IMR-90 (cell line): ENCODE measurements around the gene ACADM. TPM values are rescaled to one million over a fixed set of nuclear protein-coding genes. Genes with fewer than 3 reads are reported as not detected.
A peak's percentile ranks its signal among the peaks of the same experiment; 100 is the strongest.

Experiments
- ATAC-seq: fragments of 200-7000 bp; cut with Tn5 transposase; 2 replicates; pipeline ENCODE4 v1.9.1; 2020; ENCODE audit warnings: low read depth, mild to moderate bottlenecking, moderate library complexity
- BruUV-seq: library from RNA; stranded (reverse); fragments of 400-500 nt; replicated peaks from 2 replicates; lab custom pipeline; 2021; lab: Mats Ljungman, UMichigan
- CTCF ChIA-PET: fragments of 300-600 bp; formaldehyde crosslinking; extraction: SDS; loops from one replicate; lab custom pipeline; 2021; ENCODE audit warnings: antibody characterized with exemption; lab: Yijun Ruan, JAX
- POLR2A ChIA-PET: fragments of 300-600 bp; sonication (Branson Sonifier 250); formaldehyde crosslinking; loops from one replicate; lab custom pipeline; 2022; ENCODE audit warnings: antibody characterized with exemption; ENCODE audit not compliant: unreplicated experiment; lab: Charles Lee
- DNase-seq: peaks from one replicate; pipeline ENCODE4 v3.0.0; 2013
- H2AFZ ChIP-seq: replicated peaks from 2 replicates; pipeline ENCODE3; 2013; ENCODE audit warnings: low read length, mild to moderate bottlenecking; ENCODE audit not compliant: poor library complexity
- H2AK5ac ChIP-seq: 2 replicates; pipeline ENCODE4 v1.6.1; 2013; ENCODE audit warnings: low read depth, low read length, inconsistent platforms
- H2AK9ac ChIP-seq: replicated peaks from 2 replicates; pipeline ENCODE3; 2013; ENCODE audit warnings: mild to moderate bottlenecking, low read depth, low read length, moderate library complexity; ENCODE audit not compliant: poor library complexity
- H2BK120ac ChIP-seq: 2 replicates; pipeline ENCODE4 v1.6.1; 2013; ENCODE audit warnings: low read depth, low read length, inconsistent platforms
- H2BK15ac ChIP-seq: 3 replicates; pipeline ENCODE4 v1.6.1; 2013; ENCODE audit warnings: low read depth, low read length, inconsistent platforms
- H2BK20ac ChIP-seq: 2 replicates; pipeline ENCODE4 v1.6.1; 2013; ENCODE audit warnings: low read depth, mild to moderate bottlenecking, inconsistent platforms, low read length, moderate library complexity
- H2BK5ac ChIP-seq: 2 replicates; pipeline ENCODE4 v1.6.1; 2013; ENCODE audit warnings: mild to moderate bottlenecking, low read depth, low read length, inconsistent platforms; ENCODE audit not compliant: poor library complexity, severe bottlenecking
- H3K14ac ChIP-seq: replicated peaks from 2 replicates; pipeline ENCODE4 v1.6.1; 2013; ENCODE audit warnings: low read depth, low read length, inconsistent platforms
- H3K18ac ChIP-seq: 2 replicates; pipeline ENCODE4 v1.6.1; 2013; ENCODE audit warnings: low read depth, low read length, control low read depth
- H3K23ac ChIP-seq: 2 replicates; pipeline ENCODE4 v1.6.1; 2013; ENCODE audit warnings: low read depth, low read length, inconsistent platforms
- H3K27ac ChIP-seq: 2 replicates; pipeline ENCODE4 v1.5.1; 2013; ENCODE audit warnings: mild to moderate bottlenecking, control low read depth, low read length; ENCODE audit not compliant: insufficient read depth
- H3K27me3 ChIP-seq: 2 replicates; pipeline ENCODE4 v1.6.1; 2013; ENCODE audit warnings: low read length; ENCODE audit not compliant: control insufficient read depth, insufficient read depth
- H3K36me3 ChIP-seq: 2 replicates; pipeline ENCODE4 v1.6.1; 2013; ENCODE audit warnings: low read length, mixed read lengths; ENCODE audit not compliant: control insufficient read depth, insufficient read depth
- H3K4ac ChIP-seq: 2 replicates; pipeline ENCODE4 v1.6.1; 2013; ENCODE audit warnings: low read depth, low read length, inconsistent platforms
- H3K4me1 ChIP-seq: 2 replicates; pipeline ENCODE4 v1.6.1; 2013; ENCODE audit warnings: low read length, mixed read lengths; ENCODE audit not compliant: control insufficient read depth, insufficient read depth
- H3K4me2 ChIP-seq: 2 replicates; pipeline ENCODE4 v1.6.1; 2013; ENCODE audit warnings: low read depth, mild to moderate bottlenecking, control low read depth, low read length, moderate library complexity
- H3K4me3 ChIP-seq: 2 replicates; pipeline ENCODE4 v1.5.1; 2013; ENCODE audit warnings: low read depth, mild to moderate bottlenecking, control low read depth, low read length, moderate library complexity; ENCODE audit not compliant: insufficient read depth
- H3K56ac ChIP-seq: 2 replicates; pipeline ENCODE4 v1.6.1; 2013; ENCODE audit warnings: low read length, inconsistent platforms; ENCODE audit not compliant: insufficient read depth; ENCODE audit errors: extremely low read depth
- H3K79me1 ChIP-seq, 2 experiments: 2 replicates each; pipeline ENCODE4 v1.6.1; 2013; ENCODE audit warnings: low read length in 2 of 2, inconsistent platforms in 1 of 2, low read depth in 1 of 2
- H3K9ac ChIP-seq: 2 replicates; pipeline ENCODE4 v1.6.1; 2013; ENCODE audit warnings: low read depth, low read length, control low read depth
- H3K9me1 ChIP-seq: 2 replicates; pipeline ENCODE4 v1.6.1; 2013; ENCODE audit warnings: low read length, inconsistent platforms; ENCODE audit not compliant: insufficient read depth
- H3K9me3 ChIP-seq: 2 replicates; pipeline ENCODE4 v1.6.1; 2013; ENCODE audit warnings: low read length; ENCODE audit not compliant: control insufficient read depth, insufficient read depth
- H4K20me1 ChIP-seq: 2 replicates; pipeline ENCODE4 v1.6.1; 2013; ENCODE audit warnings: low read length, inconsistent platforms; ENCODE audit not compliant: insufficient read depth
- H4K5ac ChIP-seq: 2 replicates; pipeline ENCODE4 v1.6.1; 2013; ENCODE audit warnings: mild to moderate bottlenecking, low read depth, low read length, control low read depth
- H4K8ac ChIP-seq, 2 experiments: 2 replicates each; pipeline ENCODE4 v1.6.1; 2013; ENCODE audit warnings: low read depth in 2 of 2, low read length in 2 of 2, control low read depth in 1 of 2, inconsistent platforms in 1 of 2
- H4K91ac ChIP-seq: 2 replicates; pipeline ENCODE4 v1.6.1; 2013; ENCODE audit warnings: low read depth, low read length, inconsistent platforms; ENCODE audit not compliant: insufficient read depth
- MAFK ChIP-seq: IDR thresholded peaks from 2 replicates; pipeline ENCODE4 v1.6.1; 2012; ENCODE audit warnings: low read depth, low read length, improper control_type of control experiment
- MAZ ChIP-seq: IDR thresholded peaks from 2 replicates; pipeline ENCODE4 v1.6.1; 2012; ENCODE audit warnings: low read depth, mild to moderate bottlenecking, low read length, improper control_type of control experiment, moderate library complexity, borderline replicate concordance
- MXI1 ChIP-seq: IDR thresholded peaks from 2 replicates; pipeline ENCODE4 v1.6.1; 2012; ENCODE audit warnings: low read depth, mild to moderate bottlenecking, low read length, moderate library complexity, borderline replicate concordance
- RCOR1 ChIP-seq: IDR thresholded peaks from 2 replicates; pipeline ENCODE4 v1.6.1; 2012; ENCODE audit warnings: mild to moderate bottlenecking, low read length, improper control_type of control experiment; ENCODE audit not compliant: insufficient replicate concordance
- WGBS, 2 experiments: methylation state at CpG; one replicate each; pipeline versions ENCODE4 v1.1.5 to v1.1.7; 2013; ENCODE audit warnings: missing lambda C conversion rate in 2 of 2; ENCODE audit not compliant: insufficient read length in 1 of 2; ENCODE audit errors: extremely low coverage in 2 of 2; 5-methylcytosine and 5-hydroxymethylcytosine counted together
- dilution Hi-C: fragments of 300-500 bp; cut with HindIII; formaldehyde crosslinking; loops from one replicate; pipeline ENCODE4 v1.14.3; 2018; ENCODE audit warnings: low sequenced_read_pairs; ENCODE audit not compliant: unreplicated experiment
- in situ Hi-C: fragments of 300-500 bp; cut with MboI; formaldehyde crosslinking; loops from 3 replicates; pipeline ENCODE4 v1.14.3; 2019; ENCODE audit warnings: low sequenced_read_pairs, inconsistent platforms, mixed read lengths
- intact Hi-C: fragments of 100-400 bp; cut with micrococcal nuclease; formaldehyde crosslinking; loops from 2 replicates; pipeline ENCODE4 v1.10.0; 2022
- polyA plus RNA-seq, 3 experiments: library from polyadenylated mRNA; depleted of rRNA; stranded (reverse); fragments of >200 nt; gene quantifications; 2 replicates each; pipeline ENCODE4 v1.2.3, GENCODE V29; 2012; ENCODE audit warnings: low replicate concordance in 1 of 3
- total RNA-seq: library from RNA; depleted of rRNA; stranded (reverse); fragments of >200 nt; gene quantifications from 2 replicates; pipeline ENCODE4 v1.2.3, GENCODE V29; 2012

Gene ACADM
- total and polyA plus RNA-seq, 2 of the 4 experiments (the other 2 are of a cell fraction) = 8.6 to 18.5 TPM

DNA sequence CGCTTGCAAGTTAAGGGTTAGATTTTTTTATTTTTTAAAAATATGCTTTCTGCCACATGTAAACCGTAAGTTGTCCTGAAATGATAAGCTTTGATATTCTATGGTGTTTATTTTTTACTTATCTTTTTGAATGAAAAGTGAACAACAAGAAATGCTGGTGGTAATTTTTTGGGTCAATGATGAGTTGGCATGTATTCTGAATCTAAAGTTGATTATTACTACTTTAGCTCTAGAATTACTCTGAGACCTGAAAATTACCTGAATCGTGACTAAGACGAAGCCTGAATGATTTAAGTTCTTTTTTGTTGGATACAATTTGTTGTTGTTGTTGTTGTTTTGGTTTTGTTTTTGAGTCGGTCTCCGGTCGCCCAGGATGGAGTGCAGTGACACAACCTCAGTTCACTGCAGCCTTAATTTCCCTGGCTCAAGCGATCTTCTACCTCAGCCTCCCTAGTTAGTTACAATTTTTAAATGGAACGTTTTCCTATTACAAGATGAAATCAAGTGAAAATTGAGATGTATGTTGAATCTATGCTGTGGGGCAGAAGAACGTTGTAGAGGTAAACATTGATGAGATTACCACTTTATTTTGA lies 62.5 kb downstream of the ACADM start:
- Histone ChIP-seq H3K27me3 (no peaks in the 10 kb centered on the region), H4K5ac (no peak overlapping the region), H4K8ac (no peak overlapping the region), H3K79me1 (peaks cover 5 to 17% of the 10 kb centered on the region in 2 experiments; a peak in 2 of 4 replicates), H2AK9ac (no peak overlapping the region), H3K9me3 (no peaks in the 10 kb centered on the region), H3K56ac (peak overlapping the region; percentile 97; the same call in 1 of the 2 replicates), H3K4ac (no peak overlapping the region), H3K9ac (peak overlapping the region; percentile 96), H2BK20ac (no peak overlapping the region), H2BK120ac (no peak overlapping the region), H2AFZ (no peak overlapping the region), H2BK5ac (peak overlapping the region; percentile 84), H4K91ac (no peak overlapping the region), H2BK15ac (no peak overlapping the region), H3K27ac (peak overlapping the region; percentile 39), H3K14ac (peak overlapping the region; percentile 94; the same call in 1 of the 2 replicates), H2AK5ac (no peak overlapping the region), H4K20me1 (peaks cover 45% of the 10 kb centered on the region), H3K9me1 (0 out of 2 replicates have a peak, but pooled peaks cover 2% of the 10 kb centered on the region), H3K36me3 (peaks cover 11% of the 10 kb centered on the region), H3K23ac (peak overlapping the region; percentile 96; the same call in 1 of the 2 replicates), H3K4me2 (peak overlapping the region; percentile 47), H3K18ac (no peak overlapping the region), H3K4me1 (peaks cover 2% of the 10 kb centered on the region; the same call in 1 of the 2 replicates), H3K4me3 (peak overlapping the region; percentile 57)
- WGBS, 2 experiments = no CpG with 5 or more reads among the region's 10 CpGs
- DNase-seq = no peak
- intact Hi-C loops = loop anchor here (1.0 to 2.0 kb wide), 2 partner anchors 22 to 63 kb away; partner anchors contain the start of gene ACADM
- POLR2A ChIA-PET = no interaction called here
- no TSS peak for BruUV-seq
- in situ Hi-C loops = loop anchor here (10.0 kb wide), 1 partner anchor 62 kb away; the partner anchor contains the start of gene ACADM
- TF ChIP-seq MXI1 (no peak), MAFK (no peak), RCOR1 (no peak), MAZ (no peak)
- no peak for ATAC-seq
- dilution Hi-C loops = no loop called here
- CTCF ChIA-PET = no interaction called here
